HG03159 (cell line): ENCODE measurements around the gene DNMT3A.
A peak's percentile ranks its signal among the peaks of the same experiment; 100 is the strongest.

Source experiments
- ATAC-seq: cut with Tn5 transposase; IDR thresholded peaks from one replicate; pipeline ENCODE4 v1.9.1; 2021; ENCODE audit warnings: mild to moderate bottlenecking, moderate library complexity; ENCODE audit not compliant: unreplicated experiment

DNMT3A gene

DNA sequence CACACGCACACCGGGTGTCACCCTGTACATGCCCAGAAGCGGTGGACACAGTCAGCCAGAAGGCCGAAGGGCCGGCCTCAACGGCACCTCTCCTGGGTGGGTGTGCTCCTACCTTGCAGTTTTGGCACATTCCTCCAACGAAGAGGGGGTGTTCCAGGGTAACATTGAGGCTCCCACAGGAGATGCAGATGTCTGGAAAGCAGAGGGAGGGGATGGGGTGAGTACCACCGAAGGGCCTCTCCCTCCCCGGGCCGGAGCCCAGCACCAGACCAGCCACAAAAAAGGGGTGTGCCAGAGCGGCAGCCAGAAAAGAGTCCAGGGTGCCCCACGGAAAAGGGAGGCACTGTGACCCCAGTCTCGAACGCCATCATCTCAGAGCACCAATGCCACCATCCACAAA lies 96.6 kb downstream of the DNMT3A start:
- no peak for ATAC-seq

DNA sequence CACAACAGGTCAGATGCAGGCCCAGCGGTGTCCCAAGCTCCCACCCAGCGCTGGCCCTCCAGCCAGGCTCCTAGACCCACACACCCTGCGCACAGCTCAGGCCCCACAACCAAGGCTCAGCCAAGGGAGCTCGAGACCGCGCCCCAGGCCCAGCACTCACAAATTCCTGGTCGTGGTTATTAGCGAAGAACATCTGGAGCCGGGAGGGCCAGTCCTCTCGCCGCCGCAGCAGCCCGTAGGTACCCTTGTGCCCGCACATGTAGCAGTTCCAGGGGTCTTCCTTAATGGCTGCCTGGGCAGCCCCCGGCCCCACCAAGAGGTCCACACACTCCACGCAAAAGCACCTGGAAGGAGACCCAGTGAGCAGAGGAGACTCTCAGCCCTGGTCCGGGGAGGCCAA lies 97.7 kb downstream of the DNMT3A start:
- no peak for ATAC-seq

DNA sequence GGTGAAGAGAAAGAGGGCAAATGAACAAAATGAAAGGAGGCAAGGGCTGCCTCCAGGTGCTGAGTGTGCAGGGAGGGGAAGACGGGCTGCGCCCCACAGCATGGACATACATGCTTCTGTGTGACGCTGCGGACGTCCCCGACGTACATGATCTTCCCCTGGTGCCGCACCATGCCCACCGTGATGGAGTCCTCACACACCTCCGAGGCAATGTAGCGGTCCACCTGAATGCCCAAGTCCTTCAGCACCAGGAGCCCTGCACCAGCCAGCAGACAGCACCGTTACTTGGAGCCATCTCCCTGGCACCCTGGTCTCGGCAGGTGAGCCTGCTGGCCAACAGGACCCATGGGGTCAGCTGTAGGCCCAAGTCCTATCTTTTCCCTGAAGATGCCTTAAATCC lies 100.3 kb downstream of the DNMT3A start:
- ATAC-seq = no peak

DNA sequence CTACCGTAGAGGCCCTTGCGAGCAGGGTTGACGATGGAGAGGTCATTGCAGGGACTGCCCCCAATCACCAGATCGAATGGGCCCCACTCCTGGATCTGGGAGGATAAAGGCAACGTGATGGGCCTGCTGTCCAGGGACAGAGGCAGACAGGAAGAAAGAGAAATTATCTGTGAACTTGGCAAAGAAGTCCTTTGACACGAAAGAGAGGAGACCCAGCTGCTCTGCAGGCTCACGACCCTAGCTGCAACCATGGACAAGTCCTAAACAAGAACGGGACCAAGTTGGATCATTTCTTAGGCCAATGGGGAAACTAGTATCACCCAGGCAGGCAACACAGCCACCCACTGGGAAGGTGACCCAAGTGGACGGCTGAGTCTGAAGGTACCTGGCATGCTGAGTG lies 101.1 kb downstream of the DNMT3A start:
- ATAC-seq = no peak

DNA sequence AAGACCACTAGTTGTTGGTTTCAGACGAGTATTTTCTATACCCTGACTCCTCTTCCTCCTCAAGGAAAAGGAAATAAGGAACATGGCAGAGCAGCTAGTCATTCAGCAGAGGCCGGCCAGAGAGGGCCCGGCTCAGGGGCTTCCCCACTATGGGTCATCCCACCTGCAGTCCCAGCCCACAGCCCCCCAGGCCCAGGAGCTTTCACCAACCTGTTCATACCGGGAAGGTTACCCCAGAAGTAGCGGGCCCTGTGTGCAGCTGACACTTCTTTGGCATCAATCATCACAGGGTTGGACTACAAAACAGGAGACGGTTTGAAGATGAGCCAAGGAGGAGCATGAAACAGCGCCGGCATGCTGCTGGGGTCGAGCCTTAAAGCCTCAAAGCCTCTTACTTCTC lies 102.8 kb downstream of the DNMT3A start:
- ATAC-seq = no peak

DNA sequence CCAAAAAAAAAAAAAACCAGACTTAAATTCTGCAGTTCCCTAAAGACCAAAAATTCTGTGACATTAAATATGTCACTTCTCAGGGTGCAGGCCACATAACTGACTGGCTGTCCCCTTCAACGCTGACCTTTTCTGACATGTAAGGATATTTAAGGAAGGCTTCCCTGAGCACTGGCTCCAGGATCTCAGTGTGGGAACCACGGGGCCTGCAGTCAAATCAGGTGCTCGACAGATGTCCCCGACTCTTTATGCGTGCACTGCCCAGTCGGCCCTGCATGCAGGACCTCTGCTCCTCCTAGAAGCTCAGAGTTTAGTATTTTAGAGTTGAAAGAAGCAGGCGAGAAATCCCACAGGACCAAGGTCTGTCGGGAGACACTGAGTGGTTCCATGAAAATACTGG lies 104.0 kb downstream of the DNMT3A start:
- ATAC-seq = no peak

DNA sequence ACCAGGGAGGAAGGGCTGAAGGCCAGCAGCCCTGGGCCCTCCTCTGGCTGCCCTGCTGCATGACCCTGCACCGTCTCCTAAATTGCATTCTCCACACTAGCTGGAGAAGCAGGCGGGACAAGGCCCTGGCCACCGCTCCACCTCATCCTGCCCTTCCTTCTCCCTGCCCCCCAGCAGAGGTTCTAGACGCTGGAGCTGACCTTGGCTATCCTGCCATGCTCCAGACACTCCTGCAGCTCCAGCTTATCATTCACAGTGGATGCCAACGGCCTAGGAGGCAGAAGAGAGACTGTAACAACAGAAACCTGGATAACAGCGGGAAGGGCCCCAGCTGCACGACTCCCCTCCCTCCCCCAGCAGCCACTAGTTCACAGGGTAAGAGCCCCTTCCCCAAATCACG lies 105.0 kb downstream of the DNMT3A start:
- no peak for ATAC-seq

DNA sequence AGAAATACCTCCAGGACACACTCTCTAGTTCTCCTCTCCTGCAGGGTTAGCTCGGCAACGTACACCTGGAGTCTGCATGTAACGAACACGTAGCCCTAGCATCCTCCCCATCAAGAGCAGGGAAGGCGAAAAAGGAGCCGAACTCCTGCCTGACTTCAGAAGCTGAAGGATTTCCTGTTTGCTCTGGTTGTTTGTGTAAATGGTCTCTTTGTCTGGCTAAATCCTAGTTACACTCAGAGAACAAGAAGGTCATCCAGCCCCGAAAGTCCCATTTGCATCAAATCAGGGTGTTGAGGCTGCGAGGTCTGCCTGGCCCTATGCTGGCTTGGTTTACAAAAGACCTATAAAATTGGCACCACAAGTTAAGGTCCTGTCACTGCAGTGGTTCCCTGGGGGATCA lies 107.0 kb downstream of the DNMT3A start:
- ATAC-seq = no peak

DNA sequence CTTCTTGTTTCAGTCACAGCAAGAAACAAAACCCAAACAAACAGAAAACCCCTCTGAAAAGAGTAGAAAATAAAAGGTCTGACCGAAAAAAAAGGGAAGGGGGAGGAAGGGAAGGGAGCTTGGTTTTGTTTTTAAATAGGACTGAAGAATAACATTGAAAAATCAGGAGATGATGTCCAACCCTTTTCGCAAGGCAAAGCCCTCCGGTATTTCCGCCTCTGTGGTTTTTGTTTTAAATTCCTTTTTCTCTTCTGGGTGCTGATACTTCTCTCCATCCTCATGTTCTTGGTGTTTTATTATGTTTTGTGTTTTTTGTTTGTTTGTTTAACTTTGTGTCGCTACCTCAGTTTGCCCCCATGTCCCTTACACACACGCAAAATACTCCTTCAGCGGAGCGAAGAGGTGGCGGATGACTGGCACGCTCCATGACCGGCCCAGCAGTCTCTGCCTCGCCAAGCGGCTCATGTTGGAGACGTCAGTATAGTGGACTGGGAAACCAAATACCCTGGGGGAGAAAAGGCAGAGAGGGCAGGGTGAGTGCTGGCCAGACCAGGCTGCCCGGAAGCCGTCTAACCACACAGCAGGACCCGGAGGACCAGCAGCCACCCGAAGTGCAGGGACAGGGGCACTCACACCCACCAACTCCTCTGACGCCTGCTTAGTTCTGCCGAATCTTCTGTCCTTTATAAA lies 107.7 kb downstream of the DNMT3A start:
- no peak for ATAC-seq

DNA sequence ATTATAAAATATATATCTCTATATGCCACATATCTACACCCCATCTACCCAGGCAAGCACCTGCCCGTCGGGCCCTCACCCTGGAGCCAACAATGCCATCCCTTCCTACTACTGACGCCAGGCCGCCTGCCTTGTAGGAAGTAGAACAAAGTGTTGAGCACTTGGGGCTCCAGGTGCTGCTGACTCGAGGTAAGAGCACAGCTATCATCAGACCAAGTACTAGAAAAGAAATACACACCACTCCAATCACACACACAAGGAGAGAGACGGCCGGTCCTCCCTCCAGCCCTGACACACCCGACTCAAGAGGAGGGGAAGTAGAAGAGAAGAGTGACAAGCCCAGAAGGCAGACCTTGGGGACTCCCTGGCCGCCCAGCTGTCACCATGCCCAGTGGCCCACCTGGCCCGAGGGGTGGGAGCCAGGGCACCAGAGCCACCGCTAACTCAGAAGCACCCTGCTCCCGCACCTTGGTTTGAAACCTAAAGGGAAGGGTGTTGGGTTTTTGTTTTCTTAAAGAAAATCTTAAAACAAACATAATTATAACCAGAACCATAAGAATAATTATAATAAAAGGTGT lies 109.4 kb downstream of the DNMT3A start:
- no peak for ATAC-seq

DNA sequence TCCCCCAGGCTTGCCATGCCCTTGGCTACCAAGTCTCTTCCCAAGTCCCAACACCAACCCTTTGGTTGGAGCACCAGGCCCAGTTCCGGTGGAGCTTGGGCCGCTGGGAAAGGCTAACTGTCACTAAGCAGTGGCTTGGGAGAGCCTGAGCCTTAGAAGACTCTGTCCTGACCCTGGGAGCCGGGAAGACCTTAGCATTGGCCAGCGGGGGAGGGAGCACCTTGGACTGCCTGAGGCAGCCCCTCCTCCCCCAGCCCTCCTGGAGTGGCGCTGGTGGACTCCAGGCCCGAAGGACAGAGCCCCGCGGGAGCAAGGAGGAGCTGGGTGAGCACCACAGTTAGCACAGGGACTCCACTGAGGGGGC lies 110.8 kb downstream of the DNMT3A start:
- no peak for ATAC-seq

DNA sequence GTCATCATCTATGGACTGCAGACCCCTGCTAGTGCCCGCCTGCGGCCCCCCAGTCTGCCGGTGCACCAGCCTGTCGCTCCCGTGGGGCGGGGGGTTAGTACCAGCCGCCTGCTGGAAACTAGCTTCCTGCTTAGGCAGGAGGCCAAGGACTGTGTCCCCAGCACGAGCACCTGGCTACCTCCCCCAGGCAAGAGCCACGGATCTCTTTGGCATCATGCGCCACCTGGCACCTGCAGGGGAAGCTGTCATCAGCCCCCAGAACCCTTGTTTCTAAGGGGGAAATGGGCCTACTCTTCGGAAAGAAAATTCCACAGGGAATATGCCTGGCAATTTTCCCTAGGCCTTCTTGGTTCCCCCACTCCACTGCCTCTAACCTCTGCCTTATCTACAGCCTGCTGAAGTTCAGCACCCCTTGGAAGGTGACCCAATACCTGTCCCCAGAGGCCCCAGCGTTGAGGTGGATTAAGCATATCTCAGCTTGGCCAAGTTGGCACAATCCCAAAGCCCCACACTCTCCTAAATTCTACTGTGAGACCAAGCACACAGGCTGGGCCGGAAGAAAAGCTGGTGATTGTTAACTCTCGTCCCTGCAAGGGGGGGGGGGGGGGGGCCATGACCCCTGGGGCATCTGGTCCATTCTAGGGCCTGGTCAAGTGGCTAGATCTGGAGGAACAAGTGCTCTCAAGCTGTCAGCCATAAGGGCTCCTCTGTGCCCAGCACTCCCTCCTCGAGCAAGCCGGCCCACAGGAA lies 111.4 kb downstream of the DNMT3A start:
- no peak for ATAC-seq

DNA sequence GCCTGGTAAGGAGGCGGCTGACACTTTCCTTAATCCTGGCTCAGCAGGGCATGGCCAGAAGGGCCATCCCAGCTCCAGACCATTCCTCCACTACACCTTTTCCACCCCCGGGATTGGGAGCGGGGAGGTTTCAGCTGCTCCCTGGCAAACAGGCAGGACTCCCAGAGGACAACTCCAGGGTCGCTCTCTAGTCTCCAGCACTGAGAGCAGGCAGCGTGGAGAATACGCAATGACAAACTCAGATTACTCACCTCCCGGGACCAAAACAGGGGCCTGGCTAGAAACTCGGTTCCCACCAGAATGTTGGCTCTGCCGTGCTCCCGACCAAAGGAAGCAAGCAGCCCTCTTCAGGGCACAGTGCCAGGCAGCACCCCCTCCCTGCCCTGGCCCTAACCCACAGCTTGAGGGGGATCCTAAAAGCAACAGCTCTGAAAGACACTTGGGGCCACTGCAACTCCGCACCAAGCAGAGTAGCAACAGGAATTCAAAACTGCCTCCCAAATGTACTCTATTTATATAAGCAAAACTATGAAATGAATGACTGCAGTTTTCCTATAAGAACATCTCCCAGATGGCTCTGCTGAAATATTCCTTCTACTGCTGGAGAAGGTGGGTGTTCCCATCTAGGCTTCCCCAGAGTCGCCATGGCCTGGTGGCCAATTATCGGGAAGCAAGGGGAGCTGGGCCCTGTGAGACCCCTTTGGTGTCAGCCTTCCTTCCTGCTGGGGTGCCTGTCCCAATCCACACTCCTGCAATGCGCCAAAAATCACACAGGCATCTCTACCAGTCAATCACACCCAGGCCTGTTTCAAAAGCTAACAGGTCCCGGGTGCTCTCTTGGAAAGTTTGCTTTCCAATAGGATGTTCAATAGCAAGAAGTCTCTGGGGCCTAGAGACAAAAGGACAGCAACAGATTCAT lies 112.2 kb downstream of the DNMT3A start:
- no peak for ATAC-seq

DNA sequence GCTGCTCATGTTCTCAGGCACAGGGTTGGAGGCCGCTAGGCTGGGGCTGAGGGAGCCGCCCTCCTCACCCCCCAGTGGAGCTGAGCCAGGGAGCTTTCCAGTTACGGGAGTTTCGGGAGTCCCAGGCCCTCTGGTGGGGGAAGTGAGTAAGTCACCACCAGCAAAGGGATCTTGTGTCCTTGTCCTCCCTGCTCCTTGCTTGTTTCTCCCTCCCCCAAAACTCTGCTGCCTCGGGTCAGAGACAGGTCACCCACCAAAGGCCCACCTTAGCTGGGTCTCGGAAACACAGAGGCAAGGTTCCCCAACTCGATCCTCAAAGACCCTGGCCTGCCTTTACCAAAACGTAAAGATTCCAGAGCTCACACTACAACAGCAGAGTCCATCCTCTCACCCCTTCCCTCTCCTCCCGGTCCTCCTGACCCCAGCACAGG lies 112.9 kb downstream of the DNMT3A start:
- ATAC-seq = no peak

DNA sequence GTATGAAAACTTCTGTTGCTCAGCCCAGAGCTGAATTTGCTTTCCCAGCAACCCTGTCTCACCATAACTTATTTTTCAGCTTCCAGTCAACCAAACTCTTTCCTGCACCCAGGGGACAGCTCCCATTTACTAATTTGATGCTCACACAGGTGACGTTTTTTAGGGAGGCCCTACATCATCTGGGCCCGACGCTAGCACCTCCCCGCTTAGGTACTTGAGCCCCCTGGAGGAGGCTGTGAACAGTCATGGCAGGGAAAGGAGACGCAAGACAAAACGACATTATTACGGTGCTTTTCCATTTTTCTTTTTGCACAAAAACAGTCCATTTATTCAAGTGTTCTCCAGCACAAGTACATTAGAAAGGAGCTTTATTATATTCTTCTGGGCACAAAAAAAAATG lies 114.1 kb downstream of the DNMT3A start:
- ATAC-seq = no peak

DNA sequence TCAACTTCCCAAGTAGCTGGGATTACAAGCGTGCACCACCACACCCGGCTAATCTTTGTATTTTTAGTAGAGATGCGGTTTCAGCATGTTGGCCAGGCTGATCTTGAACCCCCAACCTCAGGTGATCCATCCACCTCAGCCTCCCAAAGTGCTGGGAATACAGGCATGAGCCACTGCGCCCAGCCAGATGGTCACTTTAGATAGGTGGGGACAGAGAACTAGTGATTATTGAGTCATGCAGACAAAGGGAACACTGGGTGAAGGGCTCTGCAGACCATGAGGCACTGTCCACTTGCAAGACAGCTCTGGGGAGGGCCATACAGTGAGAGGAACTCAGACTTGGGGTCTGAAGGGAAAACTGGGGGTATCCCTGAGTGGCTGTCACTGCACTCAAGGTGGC lies 114.9 kb downstream of the DNMT3A start:
- peak; percentile 9 for ATAC-seq

DNA sequence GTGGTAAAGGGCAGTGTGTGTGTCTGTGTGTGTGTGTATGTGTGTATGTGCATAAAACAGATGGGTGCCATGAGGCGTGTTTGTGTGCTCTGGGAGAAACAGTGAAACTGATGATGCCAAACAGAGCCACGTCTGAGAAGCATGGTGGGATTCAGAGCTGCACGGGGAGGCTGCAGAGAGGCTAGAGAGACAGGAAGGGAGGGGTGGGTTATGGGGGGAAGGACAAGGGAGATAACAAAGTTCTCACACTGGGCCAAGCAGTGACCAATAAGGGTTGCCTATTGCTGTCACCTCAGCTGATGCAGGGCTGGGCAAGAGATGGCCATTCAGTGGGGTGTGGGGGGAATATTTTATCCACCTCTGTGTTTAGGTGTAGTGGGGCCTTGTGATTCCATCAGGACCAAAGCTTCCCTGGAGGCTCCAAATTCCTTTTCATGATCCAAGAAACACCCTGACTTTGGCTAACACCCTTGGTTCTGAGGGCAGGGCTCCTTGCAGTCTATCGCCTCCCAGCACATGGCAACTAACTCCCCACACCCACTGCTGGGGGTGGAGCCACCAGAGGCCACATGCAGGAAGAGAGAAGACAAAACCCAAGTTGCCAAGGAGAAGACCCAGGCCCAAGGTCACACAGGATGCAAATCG lies 119.1 kb downstream of the DNMT3A start:
- no peak for ATAC-seq

DNA sequence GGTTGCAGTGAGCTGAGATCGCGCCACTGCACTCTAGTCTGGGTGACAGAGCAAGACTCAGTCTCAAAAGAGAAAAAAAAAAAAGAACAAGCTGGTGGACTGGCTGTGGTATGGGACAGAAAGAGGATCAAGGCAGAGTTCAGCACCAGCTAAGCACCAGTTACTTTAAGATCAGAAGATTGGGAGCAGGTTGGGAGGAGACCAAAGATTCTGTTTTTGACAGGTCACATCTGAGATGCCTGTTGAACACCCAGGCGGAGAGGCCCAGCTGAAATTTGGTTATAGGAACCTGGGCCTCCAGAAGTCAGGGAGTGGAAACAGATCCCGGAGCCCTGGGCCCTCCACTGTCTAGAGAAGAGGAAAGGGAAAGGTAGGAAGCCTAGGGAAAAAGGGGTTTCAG lies 120.1 kb downstream of the DNMT3A start:
- ATAC-seq = no peak

DNA sequence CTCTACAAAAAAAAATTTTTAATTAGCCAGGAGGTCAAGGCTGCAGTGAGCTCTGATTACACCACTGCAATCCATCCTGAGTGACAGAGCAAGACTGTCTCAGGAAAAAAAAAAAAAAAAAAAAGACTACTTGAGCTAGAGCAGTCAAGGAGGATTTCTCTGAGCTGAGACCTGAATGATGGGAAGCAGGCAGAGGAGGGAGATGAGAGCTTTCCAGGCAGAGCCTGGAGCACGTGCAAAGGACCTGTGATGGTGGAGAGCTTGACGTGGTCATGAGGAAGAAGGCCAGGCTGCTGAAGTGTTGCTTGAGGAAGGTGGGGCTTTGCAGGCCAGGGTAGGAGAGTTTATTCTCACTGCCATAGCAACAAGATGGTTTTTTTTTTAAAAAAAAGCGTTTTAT lies 121.4 kb downstream of the DNMT3A start:
- ATAC-seq = no peak

DNA sequence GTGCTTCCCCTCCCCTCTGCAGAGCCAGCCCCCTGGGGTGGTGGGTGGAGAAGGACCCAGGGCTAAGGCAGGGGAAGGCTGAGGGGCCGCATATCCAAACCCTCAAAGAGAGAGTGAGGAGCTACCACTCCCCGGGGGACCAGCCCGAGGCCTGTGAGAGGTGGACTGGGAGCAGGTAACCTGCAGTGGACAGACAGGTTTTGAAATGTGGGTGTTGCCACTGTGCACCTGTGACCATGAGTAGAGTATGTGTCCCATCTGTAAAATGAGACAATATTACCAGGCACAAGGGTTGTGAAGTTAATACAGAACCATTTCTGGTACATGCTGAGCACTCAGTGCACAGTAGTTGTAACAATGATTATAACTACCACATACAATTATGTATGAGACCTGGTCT lies 122.1 kb downstream of the DNMT3A start:
- ATAC-seq = no peak

DNA sequence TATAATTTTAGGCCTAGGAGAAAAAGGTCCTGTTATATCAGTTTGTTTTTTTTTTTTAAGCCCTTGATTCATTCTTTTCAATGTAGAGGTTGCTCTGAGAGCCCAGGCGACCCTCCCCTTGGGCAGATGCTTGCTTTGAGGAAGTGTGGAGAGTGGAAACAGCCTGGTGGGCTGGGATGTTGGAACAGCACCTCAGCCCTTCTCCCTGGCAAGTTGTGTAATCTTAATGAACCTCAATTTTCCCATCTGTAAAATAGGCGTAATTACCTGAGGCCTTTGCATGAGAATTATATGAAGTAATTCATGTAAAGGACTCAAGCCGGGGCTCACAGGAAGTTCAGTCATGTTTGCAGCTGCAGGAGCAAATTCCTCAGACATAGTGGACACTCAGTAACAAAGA lies 123.6 kb downstream of the DNMT3A start:
- ATAC-seq = no peak
